HG03457 (cell line): ENCODE results near the gene PPIL6.

ENCODE experiments used
- ATAC-seq: cut with Tn5 transposase; IDR thresholded peaks from one replicate; pipeline ENCODE4 v1.9.1; 2021; ENCODE audit warnings: moderate number of reproducible peaks; ENCODE audit not compliant: unreplicated experiment

PPIL6 gene

GRCh38 chr6:109449795-109450673, 9.6 kb upstream of the PPIL6 start:
- no peak for ATAC-seq

DNA sequence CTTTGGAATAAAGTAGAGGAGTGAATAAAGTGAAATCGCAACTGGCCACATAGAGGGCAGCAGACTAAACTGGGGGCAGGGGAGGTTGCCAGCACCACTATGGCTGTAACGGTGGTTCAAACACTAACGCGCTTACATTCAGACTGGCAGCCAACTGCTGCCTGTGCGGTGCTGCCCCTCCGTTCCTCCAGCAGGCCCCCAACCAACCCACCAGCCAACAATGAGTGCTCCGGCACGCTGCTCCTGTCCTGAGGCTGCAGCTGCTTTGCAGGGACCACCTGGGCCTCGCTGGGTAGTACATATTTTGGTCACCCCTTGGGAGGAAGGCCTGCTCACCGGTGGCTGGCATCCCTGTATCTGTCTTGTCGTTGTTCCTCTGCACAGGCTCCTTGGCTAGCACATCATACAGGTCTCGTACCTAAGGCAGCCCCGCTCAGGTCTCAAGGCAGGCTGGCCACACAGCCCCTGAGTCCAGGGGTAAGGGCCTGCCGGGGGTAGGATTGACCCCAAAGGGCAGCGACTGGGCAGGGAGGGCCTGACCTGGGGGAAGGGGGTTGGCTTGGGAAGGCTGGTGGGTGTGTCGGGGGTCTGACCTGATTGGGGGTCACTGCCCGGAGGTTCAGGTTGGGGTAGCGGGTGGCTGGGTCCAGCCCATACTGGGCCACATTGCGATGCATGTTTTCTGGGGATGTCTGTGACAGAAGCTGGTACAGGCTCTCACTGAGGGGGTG, 8.8 kb upstream of the PPIL6 start:
- no peak for ATAC-seq

DNA sequence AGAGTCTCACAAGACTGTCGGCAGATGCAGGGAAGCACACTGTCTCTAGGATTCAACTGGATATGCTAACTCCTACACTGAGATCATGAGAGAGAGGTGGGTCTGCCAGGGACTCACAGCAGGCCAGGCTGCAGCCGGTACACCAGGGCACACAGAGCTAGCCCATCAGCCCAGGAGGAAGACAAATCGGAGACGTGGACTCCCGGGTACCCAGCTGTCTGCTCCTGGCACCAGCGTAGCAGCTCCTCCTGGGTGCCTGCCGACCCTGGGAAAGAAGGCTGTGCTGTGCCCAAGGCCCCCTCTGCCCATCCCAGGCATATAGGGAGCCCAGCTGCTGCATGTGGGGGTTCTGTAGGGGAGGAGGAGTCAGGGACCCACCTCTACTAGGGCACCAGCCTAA, 8.2 kb upstream of the PPIL6 start:
- no peak for ATAC-seq

GRCh38 chr6:109447878-109448555, 7.6 kb upstream of the PPIL6 start:
- no peak for ATAC-seq

DNA sequence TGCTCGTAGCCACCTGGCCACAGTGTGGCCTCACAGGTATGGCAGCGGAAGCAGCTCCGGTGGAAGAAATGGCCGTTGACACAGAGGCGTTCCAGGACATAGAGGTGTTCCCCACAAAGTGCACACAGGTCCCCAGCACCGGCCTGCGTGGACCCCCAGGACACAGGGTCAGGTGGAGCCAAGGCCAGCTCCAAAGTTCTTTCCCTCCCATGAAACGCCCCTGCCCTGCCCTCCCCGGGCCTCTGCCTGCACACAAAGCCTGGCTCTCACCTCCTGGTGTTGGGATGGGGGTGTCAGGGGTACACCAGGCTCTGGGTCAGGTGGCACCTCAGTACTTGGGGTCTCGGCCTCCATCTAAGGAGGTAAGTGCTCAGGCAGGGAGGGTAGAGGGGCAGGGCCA, 6.7 kb upstream of the PPIL6 start:
- no peak for ATAC-seq

GRCh38 chr6:109446541-109446940, 6.1 kb upstream of the PPIL6 start:
- ATAC-seq: no peak

DNA sequence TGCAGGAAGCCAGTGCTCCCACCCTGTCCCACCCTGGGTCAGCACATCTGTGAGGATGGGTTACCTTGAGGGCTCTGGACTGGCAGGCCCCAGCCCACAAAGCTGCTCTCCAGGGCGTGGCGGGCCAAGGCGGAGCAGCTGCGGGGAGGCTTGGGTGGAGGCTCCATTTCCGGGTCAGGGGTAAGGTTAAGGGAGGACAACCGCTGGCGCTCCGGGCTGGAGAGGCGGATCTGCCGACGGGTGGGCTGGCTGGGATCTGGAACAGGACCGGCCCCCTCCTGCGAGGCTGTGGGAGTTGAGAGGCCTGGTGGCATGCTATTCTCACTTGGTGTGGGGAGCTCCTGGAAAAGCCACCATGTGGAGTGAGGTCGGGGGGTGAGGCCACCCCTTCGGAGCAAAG, 5.6 kb upstream of the PPIL6 start:
- ATAC-seq: no peak

DNA sequence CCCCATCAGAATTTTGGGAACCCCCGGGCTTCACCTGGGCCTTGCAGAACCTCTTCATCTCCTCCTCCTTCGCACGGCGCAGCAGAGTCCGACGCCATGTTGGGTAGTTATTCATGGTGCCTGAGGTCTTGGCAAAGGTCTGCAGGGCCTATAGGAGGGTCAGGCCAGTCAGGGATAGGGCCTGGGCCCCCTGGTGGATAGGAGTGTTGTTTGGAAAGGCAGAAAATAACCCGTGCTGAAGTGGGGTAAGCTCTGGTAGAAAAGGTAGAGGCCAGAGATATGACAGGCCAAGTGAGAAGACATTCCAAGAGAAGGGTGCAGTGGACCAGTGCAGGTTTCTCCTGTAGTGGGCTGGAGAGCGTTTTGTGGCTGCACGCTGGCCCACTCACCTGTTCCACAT, 5.0 kb upstream of the PPIL6 start:
- no peak for ATAC-seq

- ATAC-seq: no peak
These were observed 3.1 kb upstream of the PPIL6 start for GRCh38 chr6:109443425-109443950.

DNA sequence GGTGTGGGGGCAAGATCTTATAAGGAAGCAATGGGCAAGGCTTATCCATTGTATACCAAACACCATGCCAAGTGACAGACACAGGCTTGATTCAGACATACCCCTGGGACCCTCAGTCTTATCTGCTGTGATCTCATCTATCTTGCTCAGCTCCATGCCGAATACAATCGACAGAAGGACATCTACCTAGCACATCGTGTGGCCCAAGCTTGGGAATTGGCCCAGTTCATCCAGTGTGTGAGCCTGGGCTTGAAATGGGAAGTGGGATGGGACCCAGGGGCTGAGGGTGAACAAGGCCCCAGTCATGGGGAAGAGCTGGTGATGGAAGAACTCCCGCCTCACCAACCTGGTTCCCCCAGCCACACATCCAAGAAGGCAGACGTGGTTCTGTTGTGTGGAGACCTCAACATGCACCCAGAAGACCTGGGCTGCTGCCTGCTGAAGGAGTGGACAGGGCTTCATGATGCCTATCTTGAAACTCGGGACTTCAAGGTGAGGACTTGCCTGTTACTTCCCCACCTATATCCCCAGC, 2.0 kb upstream of the PPIL6 start:
- ATAC-seq: no peak

DNA sequence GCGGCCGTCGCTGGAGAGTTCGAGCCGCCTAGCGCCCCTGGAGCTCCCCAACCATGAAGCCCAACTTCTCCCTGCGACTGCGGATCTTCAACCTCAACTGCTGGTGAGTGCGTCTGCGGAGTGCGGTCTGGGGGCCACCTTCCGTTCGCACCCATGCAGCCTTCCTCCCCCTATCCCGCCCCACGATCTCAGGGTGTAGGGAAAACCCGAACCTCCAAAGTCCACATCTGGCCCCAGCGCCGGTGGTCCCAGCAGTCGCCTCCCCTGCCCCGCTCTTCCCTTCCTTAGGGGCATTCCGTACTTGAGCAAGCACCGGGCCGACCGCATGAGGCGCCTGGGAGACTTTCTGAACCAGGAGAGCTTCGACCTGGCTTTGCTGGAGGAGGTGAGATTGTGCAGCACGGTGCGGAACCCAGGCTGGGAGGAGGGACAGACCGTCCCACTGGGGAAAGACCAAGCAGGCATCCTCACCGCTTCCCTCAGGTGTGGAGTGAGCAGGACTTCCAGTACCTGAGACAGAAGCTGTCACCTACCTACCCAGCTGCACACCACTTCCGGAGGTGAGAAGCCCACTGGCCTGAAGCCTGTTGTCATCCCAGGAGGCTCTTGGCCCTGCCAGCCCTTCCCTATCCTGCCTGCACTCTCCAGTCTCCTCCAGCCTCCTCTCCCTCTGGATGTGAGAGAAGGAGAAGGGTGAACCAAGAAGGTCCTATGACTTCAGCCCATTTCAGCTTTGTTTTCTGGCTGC, 815 bp upstream of the PPIL6 start:
- ATAC-seq: no peak

- ATAC-seq: no peak
These were observed 4.4 kb downstream of the PPIL6 start for GRCh38 chr6:109436041-109436440.

GRCh38 chr6:109434456-109434855, 6.0 kb downstream of the PPIL6 start:
- ATAC-seq: no peak

DNA sequence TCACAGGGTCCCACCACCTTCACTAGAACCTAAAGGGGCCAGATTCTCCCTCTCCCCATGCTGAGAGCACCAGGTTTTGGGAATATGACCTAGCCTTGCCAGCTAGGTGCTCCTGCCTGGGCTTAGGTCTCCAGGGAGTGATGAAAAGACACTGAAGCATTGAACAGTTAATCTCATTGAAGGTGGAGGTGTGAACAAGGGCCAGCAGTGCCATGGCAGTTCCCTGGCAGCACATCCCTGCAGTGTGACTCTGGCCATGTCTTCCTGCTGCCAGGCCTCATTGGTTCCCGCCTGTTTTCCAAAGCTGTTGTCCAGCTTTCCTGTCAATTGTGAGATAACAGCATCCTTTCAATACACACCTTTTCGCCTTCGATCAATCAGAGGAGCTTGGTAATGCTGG, 10.9 kb downstream of the PPIL6 start:
- ATAC-seq: no peak

DNA sequence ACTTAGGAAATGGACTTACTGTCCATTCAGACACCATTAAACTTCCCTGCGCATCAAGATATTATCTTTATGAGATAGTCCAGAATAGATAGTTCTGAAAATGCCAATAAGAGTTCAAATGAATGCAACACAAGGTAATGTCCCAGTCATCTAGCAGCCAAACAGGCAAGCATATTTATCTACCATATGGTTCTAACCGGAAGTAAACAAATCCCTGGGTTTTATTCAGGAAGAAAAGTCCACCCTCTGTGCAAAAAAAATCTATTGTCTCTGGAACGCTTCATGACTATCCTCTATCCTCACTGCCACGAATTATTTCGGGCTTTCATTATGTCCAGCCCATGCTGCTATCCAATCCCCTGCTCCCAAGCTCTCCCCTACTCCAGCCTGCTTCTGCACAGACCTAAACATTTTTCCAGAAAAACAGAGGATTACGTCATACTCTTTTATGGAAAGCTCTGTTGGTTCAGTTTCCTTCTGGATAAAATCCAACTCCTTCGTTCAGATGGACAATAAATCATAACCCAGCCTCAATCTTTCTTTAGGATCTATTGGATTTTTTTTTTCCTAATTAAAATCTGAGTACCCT, 11.4 kb downstream of the PPIL6 start:
- no peak for ATAC-seq

DNA sequence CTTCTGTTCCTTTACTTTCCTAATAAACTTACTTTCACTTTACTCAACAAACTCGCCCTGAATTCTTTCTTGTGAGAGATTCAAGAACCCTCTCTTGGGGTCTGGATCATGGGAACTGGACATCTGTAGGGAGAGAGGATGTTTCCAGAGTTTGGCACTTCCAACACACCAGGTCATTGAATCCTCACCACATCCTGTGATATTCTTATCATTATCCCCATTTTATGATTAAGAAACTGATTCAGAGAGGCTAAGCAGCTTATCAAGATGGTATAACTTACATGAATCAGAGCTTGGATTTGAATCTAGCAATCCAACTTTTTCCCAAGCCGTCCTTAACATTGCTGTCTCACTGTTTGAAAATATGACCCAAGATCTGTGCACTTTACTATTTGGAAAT, 15.5 kb downstream of the PPIL6 start:
- no peak for ATAC-seq

- ATAC-seq: no peak
These were observed 19.2 kb downstream of the PPIL6 start for GRCh38 chr6:109421184-109421583.

DNA sequence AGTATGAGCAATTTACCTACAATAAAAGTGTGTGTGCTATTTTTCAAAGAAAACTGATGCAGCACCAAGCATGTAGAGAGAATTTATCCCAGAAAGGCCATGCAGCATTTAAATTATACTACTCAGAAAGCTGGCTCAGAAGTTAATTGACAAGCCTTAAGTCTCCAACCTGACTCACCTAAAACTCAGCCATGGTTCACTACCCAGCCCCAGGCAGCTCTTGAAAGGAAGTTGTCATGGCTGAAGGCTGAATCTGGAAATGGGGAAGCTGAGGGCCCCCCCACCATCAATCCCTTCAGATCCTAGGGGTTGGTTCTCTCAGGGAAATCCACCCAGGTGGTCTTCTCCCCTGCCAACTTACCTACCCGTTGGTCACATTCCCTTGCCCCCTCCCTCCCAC, 19.7 kb downstream of the PPIL6 start:
- no peak for ATAC-seq

GRCh38 chr6:109417646-109418045, 22.8 kb downstream of the PPIL6 start:
- no peak for ATAC-seq

GRCh38 chr6:109411034-109411433, 29.4 kb downstream of the PPIL6 start:
- no peak for ATAC-seq
